Measurements from ENCODE around the gene FAM117A. TPM values are rescaled to one million over a fixed set of nuclear protein-coding genes. Genes with fewer than 3 reads are reported as not detected.

The FAM117A gene
- total RNA-seq, 2 experiments from 2014 or later: 23.2 to 26.5 TPM

DNA sequence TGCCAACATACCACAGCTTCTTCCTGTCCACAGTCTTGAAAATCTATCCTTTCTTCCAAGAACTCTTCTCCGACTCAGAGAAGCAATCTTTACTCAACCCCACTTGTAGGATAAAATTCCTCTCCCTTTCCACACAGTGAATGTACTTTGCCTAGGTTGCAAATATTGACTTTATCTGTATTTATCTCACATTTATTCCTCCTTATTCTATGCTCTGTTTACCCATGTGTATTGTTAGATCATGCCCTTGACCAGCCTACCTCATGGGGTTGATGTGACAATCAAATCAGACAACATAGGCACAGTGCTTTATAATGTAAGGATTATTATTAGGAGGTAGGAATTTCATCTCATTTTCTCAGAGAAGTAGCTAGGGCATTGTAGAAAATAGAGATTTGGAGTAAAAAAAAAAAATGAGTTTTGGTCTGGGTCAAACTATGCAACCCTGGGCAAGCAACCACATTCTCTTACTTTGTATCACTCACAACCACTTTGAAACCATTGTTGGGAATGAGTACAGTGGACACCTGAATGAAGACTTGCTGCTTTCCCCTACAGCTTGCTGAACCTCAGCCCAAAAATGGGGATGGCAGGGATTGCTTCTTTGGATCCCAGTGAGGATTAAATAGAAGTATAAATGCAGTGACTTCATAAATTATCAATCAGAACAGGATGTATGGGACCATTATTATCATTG is 47.1 kb downstream of the FAM117A start:
- no peak for DNase-seq
- H3K27ac Mint-ChIP-seq: peak overlapping the region; percentile 80
- Histone ChIP-seq H3K4me1 (ENCODE audit: insufficient read depth, low read length) (peaks cover 49% of the 10 kb centered on the region), H3K27me3 (ENCODE audit: control insufficient read depth in 1 of 2, insufficient read depth in 2 of 2, low read length in 2 of 2) (no peaks in the 10 kb centered on the region), H3K36me3 (ENCODE audit: insufficient read depth, low read length) (peaks cover 88% of the 10 kb centered on the region), H3K27ac (ENCODE audit: low read depth in 1 of 2, low read length in 2 of 2) (peak overlapping the region; percentile 62 to 86), H3K9me3 (ENCODE audit: control insufficient read depth in 1 of 2, insufficient read depth in 1 of 2, low read length in 2 of 2) (no peaks in the 10 kb centered on the region), H3K4me3 (ENCODE audit: low read length) (no peak overlapping the region)
- peaks cover 34% of the 10 kb centered on the region for H3K4me1 Mint-ChIP-seq (ENCODE audit: low read depth)
- peaks cover 92% of the 10 kb centered on the region for H3K36me3 Mint-ChIP-seq (ENCODE audit: low read depth)
- ChIA-PET CTCF (interaction anchor here (0.8 to 2.6 kb wide), 3 partner anchors 9 to 31 kb away, joined by 3 to 10 read pairs (median 6); partner anchors contain the start of gene SLC35B1), POLR2A (interaction anchor here (1.2 to 3.2 kb wide), 6 partner anchors 9 to 72 kb away, joined by 7 to 25 read pairs (median 14); partner anchors contain the start of genes FAM117A, KAT7 and SLC35B1)
- no peaks in the 10 kb centered on the region for H3K27me3 Mint-ChIP-seq
- no peaks in the 10 kb centered on the region for H3K9me3 Mint-ChIP-seq
- TF ChIP-seq, protein P1, sequence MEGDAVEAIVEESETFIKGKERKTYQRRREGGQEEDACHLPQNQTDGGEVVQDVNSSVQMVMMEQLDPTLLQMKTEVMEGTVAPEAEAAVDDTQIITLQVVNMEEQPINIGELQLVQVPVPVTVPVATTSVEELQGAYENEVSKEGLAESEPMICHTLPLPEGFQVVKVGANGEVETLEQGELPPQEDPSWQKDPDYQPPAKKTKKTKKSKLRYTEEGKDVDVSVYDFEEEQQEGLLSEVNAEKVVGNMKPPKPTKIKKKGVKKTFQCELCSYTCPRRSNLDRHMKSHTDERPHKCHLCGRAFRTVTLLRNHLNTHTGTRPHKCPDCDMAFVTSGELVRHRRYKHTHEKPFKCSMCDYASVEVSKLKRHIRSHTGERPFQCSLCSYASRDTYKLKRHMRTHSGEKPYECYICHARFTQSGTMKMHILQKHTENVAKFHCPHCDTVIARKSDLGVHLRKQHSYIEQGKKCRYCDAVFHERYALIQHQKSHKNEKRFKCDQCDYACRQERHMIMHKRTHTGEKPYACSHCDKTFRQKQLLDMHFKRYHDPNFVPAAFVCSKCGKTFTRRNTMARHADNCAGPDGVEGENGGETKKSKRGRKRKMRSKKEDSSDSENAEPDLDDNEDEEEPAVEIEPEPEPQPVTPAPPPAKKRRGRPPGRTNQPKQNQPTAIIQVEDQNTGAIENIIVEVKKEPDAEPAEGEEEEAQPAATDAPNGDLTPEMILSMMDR (IDR thresholded peaks at IDR 0.05): no peak
- intact Hi-C loops (cut with DNase I, micrococcal nuclease): loop anchor here (2.0 kb wide), 2 partner anchors 22 to 46 kb away; no protein-coding TSS in a partner anchor
- ATAC-seq (ENCODE audit: poor library complexity): no peak
- no peak overlapping the region for H3K4me3 Mint-ChIP-seq

DNA sequence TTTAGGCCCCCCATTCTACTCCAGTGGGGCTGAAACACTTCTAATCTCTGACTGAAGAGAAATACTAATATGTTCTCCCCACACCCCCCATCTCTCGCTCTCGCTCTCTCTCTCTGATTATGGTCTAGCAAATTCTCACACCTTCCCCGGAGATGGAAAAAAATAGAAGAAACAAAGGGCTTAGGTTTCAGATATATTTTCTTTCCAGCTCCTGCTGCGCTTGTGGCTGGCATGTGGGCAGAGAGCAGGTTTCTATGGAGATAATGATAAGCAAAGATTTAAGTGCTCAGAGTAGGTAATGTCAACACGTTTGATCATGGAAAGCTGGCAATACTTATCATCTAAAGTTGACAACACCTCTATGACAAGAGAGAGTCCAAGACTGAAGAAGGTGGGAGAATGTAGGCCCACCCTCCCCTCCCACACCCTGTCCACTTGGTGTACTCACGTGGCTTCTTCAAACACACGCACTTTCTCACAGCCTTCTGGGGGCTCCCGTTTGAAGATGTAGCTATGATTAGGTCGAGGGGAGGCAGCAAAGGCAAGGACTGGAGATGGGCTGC is 48.1 kb downstream of the FAM117A start:
- peak overlapping the region; percentile 58 for H3K4me3 Mint-ChIP-seq
- intact Hi-C loops (cut with DNase I, micrococcal nuclease): loop anchor here (2.0 kb wide), 2 partner anchors 23 to 47 kb away; no protein-coding TSS in a partner anchor
- H3K27me3 Mint-ChIP-seq: no peaks in the 10 kb centered on the region
- peaks cover 49% of the 10 kb centered on the region for H3K4me1 ChIP-seq (ENCODE audit: insufficient read depth, low read length)
- H3K27ac ChIP-seq (ENCODE audit: low read depth in 1 of 2, low read length in 2 of 2): peak overlapping the region; percentile 62 to 86
- no peaks in the 10 kb centered on the region for H3K27me3 ChIP-seq (ENCODE audit: control insufficient read depth in 1 of 2, insufficient read depth in 2 of 2, low read length in 2 of 2)
- H3K9me3 ChIP-seq (ENCODE audit: control insufficient read depth in 1 of 2, insufficient read depth in 1 of 2, low read length in 2 of 2): no peaks in the 10 kb centered on the region
- H3K27ac Mint-ChIP-seq: peak overlapping the region; percentile 80
- CTCF ChIA-PET: interaction anchor here (0.5 to 2.6 kb wide), 9 partner anchors 8 to 1992 kb away, joined by 3 to 10 read pairs (median 3); partner anchors contain the start of genes FAM117A and SLC35B1
- POLR2A ChIA-PET: interaction anchor here (1.0 to 3.2 kb wide), 7 partner anchors 8 to 73 kb away, joined by 6 to 25 read pairs (median 13); partner anchors contain the start of genes FAM117A, KAT7 and SLC35B1
- H3K4me1 Mint-ChIP-seq (ENCODE audit: low read depth): peaks cover 34% of the 10 kb centered on the region
- peak; percentile 72 for ATAC-seq (ENCODE audit: poor library complexity)
- H3K4me3 ChIP-seq (ENCODE audit: low read length): no peak overlapping the region
- peak in 7 of 14 experiments; percentile 20 to 85 (median 39) for DNase-seq
- peaks cover 88% of the 10 kb centered on the region for H3K36me3 ChIP-seq (ENCODE audit: insufficient read depth, low read length)
- peaks cover 94% of the 10 kb centered on the region for H3K36me3 Mint-ChIP-seq (ENCODE audit: low read depth)
- TF ChIP-seq, protein P1 (IDR thresholded peaks at IDR 0.05): no peak
- no peaks in the 10 kb centered on the region for H3K9me3 Mint-ChIP-seq

DNA sequence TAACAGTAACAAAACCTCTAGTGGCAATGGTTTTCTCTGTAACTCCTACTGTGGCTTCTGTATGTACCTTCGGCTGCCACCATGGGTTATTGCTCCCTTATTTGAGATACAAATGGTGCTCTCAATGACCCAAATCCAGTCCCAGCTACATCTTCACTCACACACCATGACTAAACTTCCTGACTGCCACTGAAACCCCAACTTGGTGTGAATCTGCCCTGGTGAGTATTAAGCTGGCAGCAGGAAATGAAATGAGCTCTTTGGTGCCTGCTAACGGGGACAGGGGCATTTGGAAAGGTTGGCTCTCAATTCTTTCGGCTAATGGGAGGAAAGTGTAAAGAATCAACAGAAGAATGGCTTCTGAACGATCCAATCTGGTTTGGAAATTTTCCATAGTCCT is 48.7 kb downstream of the FAM117A start:
- no peaks in the 10 kb centered on the region for H3K9me3 ChIP-seq (ENCODE audit: control insufficient read depth in 1 of 2, insufficient read depth in 1 of 2, low read length in 2 of 2)
- Mint-ChIP-seq H3K4me1 (ENCODE audit: low read depth) (peaks cover 34% of the 10 kb centered on the region), H3K27me3 (no peaks in the 10 kb centered on the region), H3K27ac (peak overlapping the region; percentile 80), H3K36me3 (ENCODE audit: low read depth) (peaks cover 94% of the 10 kb centered on the region), H3K9me3 (no peaks in the 10 kb centered on the region), H3K4me3 (peak overlapping the region; percentile 1)
- DNase-seq (peak in 6 of 14 experiments; percentile 16 to 79 (median 60)), ATAC-seq (ENCODE audit: poor library complexity) (peak; percentile 45)
- intact Hi-C loops (cut with DNase I, micrococcal nuclease): no loop called here
- H3K4me1 ChIP-seq (ENCODE audit: insufficient read depth, low read length): peaks cover 49% of the 10 kb centered on the region
- H3K36me3 ChIP-seq (ENCODE audit: insufficient read depth, low read length): peaks cover 86% of the 10 kb centered on the region
- ChIA-PET CTCF (interaction anchor here (1.1 to 2.6 kb wide), 5 partner anchors 7 to 73 kb away, joined by 3 to 10 read pairs (median 4); partner anchors contain the start of gene SLC35B1), POLR2A (interaction anchor here (0.7 to 3.2 kb wide), 7 partner anchors 13 to 73 kb away, joined by 3 to 25 read pairs (median 13); partner anchors contain the start of genes FAM117A and KAT7)
- no peak overlapping the region for H3K4me3 ChIP-seq (ENCODE audit: low read length)
- peak overlapping the region; percentile 62 to 86 for H3K27ac ChIP-seq (ENCODE audit: low read depth in 1 of 2, low read length in 2 of 2)
- TF ChIP-seq, protein P1 (IDR thresholded peaks at IDR 0.05): no peak
- H3K27me3 ChIP-seq (ENCODE audit: control insufficient read depth in 1 of 2, insufficient read depth in 2 of 2, low read length in 2 of 2): no peaks in the 10 kb centered on the region

All from CD4-positive, alpha-beta T cell (primary cell).